NCI-H1105 (cell line): Measurements from ENCODE around the gene F2RL1.
"Not testable (repeated sequence)": the region's sequence is repeated elsewhere in the genome, so short reads cannot be mapped to it uniquely, and the experiment has no call there.

ENCODE experiments used
- DNase-seq: peaks from one replicate; lab custom pipeline; 2025; lab: John Stamatoyannopoulos, UW

Gene F2RL1

GRCh38 chr5:76807296-76807695 lies 11.5 kb upstream of the F2RL1 start:
- no peak for DNase-seq

- DNase-seq = no peak
These were observed 10.6 kb upstream of the F2RL1 start for GRCh38 chr5:76808141-76808691.

GRCh38 chr5:76809141-76809540 lies 9.7 kb upstream of the F2RL1 start:
- no peak for DNase-seq

GRCh38 chr5:76810236-76810635 lies 8.6 kb upstream of the F2RL1 start:
- DNase-seq = no peak

GRCh38 chr5:76811214-76811613 lies 7.6 kb upstream of the F2RL1 start:
- DNase-seq = no peak

GRCh38 chr5:76812209-76812608 lies 6.6 kb upstream of the F2RL1 start:
- not testable (repeated sequence) for DNase-seq

GRCh38 chr5:76813982-76814562 lies 4.8 kb upstream of the F2RL1 start:
- DNase-seq = no peak

GRCh38 chr5:76816110-76816831 lies 2.6 kb upstream of the F2RL1 start:
- DNase-seq = no peak

- DNase-seq = no peak
These were observed 1.2 kb downstream of the F2RL1 start for GRCh38 chr5:76819851-76820525.

- DNase-seq = no peak
These were observed 1.7 kb downstream of the F2RL1 start for GRCh38 chr5:76820526-76820890.

- DNase-seq = no peak
These were observed 2.3 kb downstream of the F2RL1 start for GRCh38 chr5:76821136-76821535.

- not testable (repeated sequence) for DNase-seq
These were observed 3.4 kb downstream of the F2RL1 start for GRCh38 chr5:76822105-76822731.

GRCh38 chr5:76826416-76826815 lies 7.6 kb downstream of the F2RL1 start:
- DNase-seq = not testable (repeated sequence)

- DNase-seq = no peak
These were observed 12.3 kb downstream of the F2RL1 start for GRCh38 chr5:76831110-76831452.

- no peak for DNase-seq
These were observed 17.4 kb downstream of the F2RL1 start for GRCh38 chr5:76836181-76836580.

GRCh38 chr5:76836585-76836984 lies 17.8 kb downstream of the F2RL1 start:
- DNase-seq = no peak

- no peak for DNase-seq
These were observed 19.8 kb downstream of the F2RL1 start for GRCh38 chr5:76838481-76839261.

- DNase-seq = no peak
These were observed 22.5 kb downstream of the F2RL1 start for GRCh38 chr5:76841361-76841760.

- DNase-seq = no peak
These were observed 27.1 kb downstream of the F2RL1 start for GRCh38 chr5:76845890-76846289.

- DNase-seq = no peak
These were observed 30.8 kb downstream of the F2RL1 start, which contains the start of gene S100Z for GRCh38 chr5:76849419-76850291. S100Z (plus strand) TSS chr5:76850014; CDS start chr5:76875360, 25,346 bp downstream.
